Rectal smooth muscle tissue (tissue), 1 donor: ENCODE measurements around the gene EXOG.

ENCODE experiments used
- H3K27ac ChIP-seq: one replicate; pipeline ENCODE4 v1.7.0; 2013; ENCODE audit warnings: low read depth, low read length, inconsistent platforms
- H3K27me3 ChIP-seq: one replicate; pipeline ENCODE4 v1.7.0; 2013; ENCODE audit warnings: low read length; ENCODE audit not compliant: control insufficient read depth, insufficient read depth
- H3K36me3 ChIP-seq: one replicate; pipeline ENCODE4 v1.7.0; 2013; ENCODE audit warnings: low read length; ENCODE audit not compliant: control insufficient read depth, insufficient read depth
- H3K4me1 ChIP-seq: one replicate; pipeline ENCODE4 v1.7.0; 2013; ENCODE audit warnings: low read length; ENCODE audit not compliant: control insufficient read depth, insufficient read depth
- H3K4me3 ChIP-seq: one replicate; pipeline ENCODE4 v1.7.0; 2013; ENCODE audit warnings: low read length
- H3K9ac ChIP-seq: one replicate; pipeline ENCODE4 v1.7.0; 2013; ENCODE audit warnings: low read length

Gene EXOG

GRCh38 chr3:38544926-38545325 lies 48.8 kb downstream of the EXOG start:
- Histone ChIP-seq H3K4me3 (no peak overlapping the region), H3K27ac (no peak overlapping the region), H3K9ac (no peak overlapping the region), H3K4me1 (no peaks in the 10 kb centered on the region), H3K27me3 (no peaks in the 10 kb centered on the region), H3K36me3 (no peaks in the 10 kb centered on the region)

- no peaks in the 10 kb centered on the region for H3K27me3 ChIP-seq
- H3K27ac ChIP-seq: no peak overlapping the region
- no peak overlapping the region for H3K4me3 ChIP-seq
- H3K4me1 ChIP-seq: no peaks in the 10 kb centered on the region
- no peaks in the 10 kb centered on the region for H3K36me3 ChIP-seq
- no peak overlapping the region for H3K9ac ChIP-seq
Measured at GRCh38 chr3:38545550-38545949, 49.4 kb downstream of the EXOG start.

- Histone ChIP-seq H3K27me3 (no peaks in the 10 kb centered on the region), H3K4me1 (no peaks in the 10 kb centered on the region), H3K4me3 (no peak overlapping the region), H3K9ac (no peak overlapping the region), H3K27ac (no peak overlapping the region), H3K36me3 (no peaks in the 10 kb centered on the region)
Measured at GRCh38 chr3:38545983-38546382, 49.8 kb downstream of the EXOG start.

- Histone ChIP-seq H3K36me3 (no peaks in the 10 kb centered on the region), H3K9ac (no peak overlapping the region), H3K4me1 (no peaks in the 10 kb centered on the region), H3K27me3 (no peaks in the 10 kb centered on the region), H3K27ac (no peak overlapping the region), H3K4me3 (no peak overlapping the region)
Measured at GRCh38 chr3:38548154-38548931, 52.2 kb downstream of the EXOG start.

GRCh38 chr3:38549082-38549481 lies 52.9 kb downstream of the EXOG start:
- Histone ChIP-seq H3K27me3 (no peaks in the 10 kb centered on the region), H3K4me1 (no peaks in the 10 kb centered on the region), H3K36me3 (no peaks in the 10 kb centered on the region), H3K27ac (no peak overlapping the region), H3K4me3 (no peak overlapping the region), H3K9ac (no peak overlapping the region)

GRCh38 chr3:38549486-38549885 lies 53.3 kb downstream of the EXOG start:
- Histone ChIP-seq H3K4me1 (no peaks in the 10 kb centered on the region), H3K27me3 (no peaks in the 10 kb centered on the region), H3K27ac (no peak overlapping the region), H3K9ac (no peak overlapping the region), H3K4me3 (no peak overlapping the region), H3K36me3 (no peaks in the 10 kb centered on the region)

- H3K9ac ChIP-seq: no peak overlapping the region
- H3K4me3 ChIP-seq: no peak overlapping the region
- no peaks in the 10 kb centered on the region for H3K4me1 ChIP-seq
- H3K27me3 ChIP-seq: no peaks in the 10 kb centered on the region
- H3K27ac ChIP-seq: no peak overlapping the region
- H3K36me3 ChIP-seq: no peaks in the 10 kb centered on the region
Measured at GRCh38 chr3:38549957-38550840, 54.1 kb downstream of the EXOG start.

GRCh38 chr3:38551026-38551832 lies 55.1 kb downstream of the EXOG start:
- no peaks in the 10 kb centered on the region for H3K36me3 ChIP-seq
- H3K9ac ChIP-seq: no peak overlapping the region
- H3K4me1 ChIP-seq: no peaks in the 10 kb centered on the region
- H3K4me3 ChIP-seq: no peak overlapping the region
- H3K27ac ChIP-seq: no peak overlapping the region
- no peaks in the 10 kb centered on the region for H3K27me3 ChIP-seq

GRCh38 chr3:38552364-38552763 lies 56.2 kb downstream of the EXOG start:
- Histone ChIP-seq H3K36me3 (no peaks in the 10 kb centered on the region), H3K4me3 (no peak overlapping the region), H3K9ac (no peak overlapping the region)

GRCh38 chr3:38553071-38553470 lies 56.9 kb downstream of the EXOG start:
- H3K36me3 ChIP-seq: no peaks in the 10 kb centered on the region
- H3K4me1 ChIP-seq: no peaks in the 10 kb centered on the region
- no peak overlapping the region for H3K4me3 ChIP-seq
- no peaks in the 10 kb centered on the region for H3K27me3 ChIP-seq
- H3K9ac ChIP-seq: no peak overlapping the region
- no peak overlapping the region for H3K27ac ChIP-seq

More at GRCh38 chr3:38552364-38552763, 56.2 kb downstream of the EXOG start:
- Histone ChIP-seq H3K27me3 (no peaks in the 10 kb centered on the region), H3K27ac (no peak overlapping the region), H3K4me1 (no peaks in the 10 kb centered on the region)

GRCh38 chr3:38554127-38554827 lies 58.1 kb downstream of the EXOG start:
- H3K36me3 ChIP-seq: no peaks in the 10 kb centered on the region
- no peak overlapping the region for H3K27ac ChIP-seq
- H3K4me3 ChIP-seq: no peak overlapping the region
- no peaks in the 10 kb centered on the region for H3K4me1 ChIP-seq
- no peak overlapping the region for H3K9ac ChIP-seq
- H3K27me3 ChIP-seq: no peaks in the 10 kb centered on the region
